HEK293 (cell line): ENCODE results near the gene KDM4C.

Experiments used
- CTCF ChIA-PET: fragments of 350-600 bp; formaldehyde crosslinking; extraction: SDS; loops from one replicate; lab custom pipeline; 2021; ENCODE audit warnings: antibody characterized with exemption; lab: Yijun Ruan, JAX
- POLR2A ChIA-PET: fragments of 300-600 bp; formaldehyde crosslinking; extraction: SDS; loops from one replicate; lab custom pipeline; 2020; ENCODE audit warnings: antibody characterized with exemption, inconsistent platforms; lab: Yijun Ruan, JAX
- H3K27ac ChIP-seq: fragments of 200-500 bp; sonication (Bioruptor generic); 2 replicates; pipeline ENCODE4 v1.5.1; 2014; ENCODE audit warnings: low read depth, low read length, control low read depth, inconsistent platforms; ENCODE audit errors: extremely low read depth
- H3K36me3 ChIP-seq, 2 experiments: fragments of 200-500 bp in 1 of 2; sonication (Bioruptor generic) in 1 of 2; 1 replicate in 1 of 2; 2 replicates in 1 of 2; pipeline ENCODE4 v1.5.1; 2014 to 2017; ENCODE audit warnings: inconsistent platforms in 2 of 2, low read length in 2 of 2; ENCODE audit not compliant: control insufficient read depth in 2 of 2, insufficient read depth in 1 of 2
- H3K4me1 ChIP-seq: fragments of 200-500 bp; sonication (Bioruptor generic); 2 replicates; pipeline ENCODE4 v1.5.1; 2014; ENCODE audit warnings: mild to moderate bottlenecking, low read length, inconsistent platforms; ENCODE audit not compliant: control insufficient read depth, insufficient read depth
- H3K4me3 ChIP-seq: 2 replicates; pipeline ENCODE4 v1.5.1; 2011; ENCODE audit warnings: low read depth, mild to moderate bottlenecking, control low read depth, low read length, moderate library complexity
- H3K9me3 ChIP-seq: fragments of 200-500 bp; sonication (Bioruptor generic); 2 replicates; pipeline ENCODE4 v1.5.1; 2014; ENCODE audit warnings: low read depth, low read length, inconsistent platforms; ENCODE audit not compliant: control insufficient read depth, insufficient read depth
- CTCF ChIP-seq: fragments of 450-650 bp; formaldehyde crosslinking; IDR thresholded peaks from 2 replicates; pipeline ENCODE4 v1.5.1; 2016; ENCODE audit warnings: missing biosample characterization, missing genetic modification characterization
- KLF1 ChIP-seq: fragments of 450-650 bp; formaldehyde crosslinking; IDR thresholded peaks from 2 replicates; pipeline ENCODE4 v1.5.1; 2016; ENCODE audit warnings: missing biosample characterization, missing genetic modification characterization
- SP2 ChIP-seq: fragments of 450-650 bp; formaldehyde crosslinking; IDR thresholded peaks from 2 replicates; pipeline ENCODE4 v1.5.1; 2016; ENCODE audit warnings: missing biosample characterization, missing genetic modification characterization
- ZBTB17 ChIP-seq: fragments of 450-650 bp; formaldehyde crosslinking; IDR thresholded peaks from 2 replicates; pipeline ENCODE4 v1.5.1; 2016; ENCODE audit warnings: missing biosample characterization, missing genetic modification characterization
- ZBTB6 ChIP-seq: fragments of 450-650 bp; formaldehyde crosslinking; IDR thresholded peaks from 2 replicates; pipeline ENCODE4 v1.5.1; 2017; ENCODE audit warnings: missing biosample characterization, missing genetic modification characterization
- ZNF132 ChIP-seq: fragments of 450-650 bp; formaldehyde crosslinking; IDR thresholded peaks from 2 replicates; pipeline ENCODE4 v1.5.1; 2017; ENCODE audit warnings: missing biosample characterization, missing genetic modification characterization, borderline replicate concordance
- ZNF223 ChIP-seq: fragments of 450-650 bp; formaldehyde crosslinking; IDR thresholded peaks from 2 replicates; pipeline ENCODE4 v1.5.1; 2016; ENCODE audit warnings: missing biosample characterization, missing genetic modification characterization
- ZNF292 ChIP-seq: fragments of 450-650 bp; formaldehyde crosslinking; IDR thresholded peaks from 2 replicates; pipeline ENCODE4 v1.5.1; 2016; ENCODE audit warnings: low read depth, missing biosample characterization, missing genetic modification characterization, borderline replicate concordance
- ZNF311 ChIP-seq: fragments of 450-650 bp; formaldehyde crosslinking; IDR thresholded peaks from 2 replicates; pipeline ENCODE4 v1.5.1; 2017; ENCODE audit warnings: missing biosample characterization, missing genetic modification characterization, borderline replicate concordance
- ZNF366 ChIP-seq: fragments of 450-650 bp; formaldehyde crosslinking; conservative IDR thresholded peaks from 2 replicates; pipeline ENCODE4 v1.5.1; 2016; ENCODE audit warnings: missing biosample characterization, missing genetic modification characterization
- ZNF391 ChIP-seq: fragments of 450-650 bp; formaldehyde crosslinking; IDR thresholded peaks from 2 replicates; pipeline ENCODE4 v1.5.1; 2016; ENCODE audit warnings: low read depth, missing biosample characterization, missing genetic modification characterization, borderline replicate concordance
- ZNF433 ChIP-seq: fragments of 450-650 bp; formaldehyde crosslinking; IDR thresholded peaks from 2 replicates; pipeline ENCODE4 v1.5.1; 2016; ENCODE audit warnings: missing biosample characterization, missing genetic modification characterization, low read depth
- ZNF544 ChIP-seq: fragments of 450-650 bp; formaldehyde crosslinking; IDR thresholded peaks from 2 replicates; pipeline ENCODE4 v1.5.0; 2017; ENCODE audit warnings: missing biosample characterization, missing genetic modification characterization
- ZNF561 ChIP-seq: fragments of 450-650 bp; IDR thresholded peaks from 2 replicates; pipeline ENCODE4 v1.5.1; 2018; ENCODE audit warnings: missing biosample characterization, missing genetic modification characterization, borderline replicate concordance
- ZNF596 ChIP-seq: fragments of 450-650 bp; IDR thresholded peaks from 2 replicates; pipeline ENCODE4 v1.5.0; 2018; ENCODE audit warnings: missing biosample characterization, mild to moderate bottlenecking, missing genetic modification characterization, moderate library complexity
- ZNF660 ChIP-seq: fragments of 450-650 bp; IDR thresholded peaks from 2 replicates; pipeline ENCODE4 v1.5.1; 2018; ENCODE audit warnings: missing biosample characterization, mild to moderate bottlenecking, missing genetic modification characterization

Gene KDM4C

GRCh38 chr9:6870149-6870548, 112.4 kb downstream of the KDM4C start:
- CTCF ChIA-PET: no interaction called here
- POLR2A ChIA-PET: no interaction called here
- TF ChIP-seq ZNF311 (tag by site-specific recombination) (no peak), CTCF (tag by site-specific recombination) (no peak), ZNF223 (tag by site-specific recombination) (no peak), ZNF132 (tag by site-specific recombination) (no peak), ZNF660 (tag by site-specific recombination) (no peak), SP2 (tag by site-specific recombination) (no peak), ZNF433 (no peak), ZNF561 (tag by site-specific recombination) (no peak), ZNF292 (tag by site-specific recombination) (no peak), ZNF544 (no peak)

GRCh38 chr9:6870650-6871477, 113.1 kb downstream of the KDM4C start:
- Histone ChIP-seq H3K36me3 (no peaks in the 10 kb centered on the region), H3K9me3 (no peaks in the 10 kb centered on the region), H3K4me1 (no peaks in the 10 kb centered on the region)
- CTCF ChIA-PET: no interaction called here
- POLR2A ChIA-PET: no interaction called here
- TF ChIP-seq ZBTB17 (tag by site-specific recombination): no peak
- no peak for TF ChIP-seq ZNF366 (tag by site-specific recombination)
- TF ChIP-seq ZBTB6 (tag by site-specific recombination): no peak
- TF ChIP-seq ZNF391 (tag by site-specific recombination): no peak
- TF ChIP-seq, all 188 proteins: peak for 0
- Histone ChIP-seq H3K27ac (no peak overlapping the region), H3K4me3 (no peak overlapping the region)

More at GRCh38 chr9:6870149-6870548, 112.4 kb downstream of the KDM4C start:
- Histone ChIP-seq H3K36me3 (no peaks in the 10 kb centered on the region), H3K9me3 (no peaks in the 10 kb centered on the region), H3K27ac (no peak overlapping the region), H3K4me3 (no peak overlapping the region), H3K4me1 (no peaks in the 10 kb centered on the region)

GRCh38 chr9:6873857-6874256, 116.1 kb downstream of the KDM4C start:
- TF ChIP-seq KLF1 (tag by site-specific recombination): no peak
- TF ChIP-seq ZNF596 (tag by site-specific recombination): peak; percentile 96
- Histone ChIP-seq H3K4me1 (no peaks in the 10 kb centered on the region), H3K36me3 (no peaks in the 10 kb centered on the region), H3K27ac (no peak overlapping the region), H3K4me3 (no peak overlapping the region), H3K9me3 (no peaks in the 10 kb centered on the region)
- CTCF ChIA-PET: interaction anchor here (0.6 to 0.9 kb wide), 2 partner anchors 10 to 178 kb away, joined by 3 to 7 read pairs; no protein-coding TSS in a partner anchor
- POLR2A ChIA-PET: no interaction called here
